Femur (tissue), 1 donor: ENCODE results near the gene DCUN1D3.

Experiments used
- DNase-seq: peaks from one replicate; pipeline ENCODE4 v3.0.0-alpha.2; 2017

The DCUN1D3 gene

DNA sequence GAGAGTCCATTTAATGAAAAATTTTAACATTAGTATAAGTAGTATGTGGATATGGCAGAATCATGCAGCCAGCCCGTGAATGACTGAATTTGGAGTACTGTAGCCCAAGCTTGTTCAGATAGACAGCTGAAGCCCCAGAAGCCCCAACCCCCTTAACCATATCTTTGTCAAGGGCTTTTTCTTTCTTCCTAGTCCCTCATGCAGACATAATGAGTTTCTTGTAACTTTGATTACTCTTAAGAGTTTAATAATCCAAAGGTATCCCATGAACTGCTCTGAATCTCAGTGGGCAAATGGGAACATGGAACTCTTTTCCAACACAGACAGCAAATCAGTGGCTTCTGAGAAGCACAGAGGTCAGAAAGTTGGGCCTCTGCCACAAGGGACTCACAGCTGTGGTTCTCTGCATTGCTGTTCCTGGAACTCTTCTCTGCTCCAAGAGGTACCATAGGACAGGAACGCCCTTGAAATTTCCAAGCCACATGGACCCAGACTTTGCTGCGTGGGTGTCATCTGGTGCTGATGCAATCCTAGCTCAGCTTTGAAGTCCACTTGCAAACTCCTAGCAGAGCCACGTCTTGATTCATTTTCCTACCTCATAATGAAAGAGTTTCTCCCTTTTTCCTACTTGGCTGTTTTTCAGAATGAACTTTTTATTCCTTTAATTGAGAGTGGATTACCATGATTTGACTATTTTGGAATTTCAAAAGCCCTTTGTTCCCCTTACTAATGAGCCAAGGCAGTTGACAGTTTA is 18.5 kb upstream of the DCUN1D3 start:
- DNase-seq: peak; percentile 56

DNA sequence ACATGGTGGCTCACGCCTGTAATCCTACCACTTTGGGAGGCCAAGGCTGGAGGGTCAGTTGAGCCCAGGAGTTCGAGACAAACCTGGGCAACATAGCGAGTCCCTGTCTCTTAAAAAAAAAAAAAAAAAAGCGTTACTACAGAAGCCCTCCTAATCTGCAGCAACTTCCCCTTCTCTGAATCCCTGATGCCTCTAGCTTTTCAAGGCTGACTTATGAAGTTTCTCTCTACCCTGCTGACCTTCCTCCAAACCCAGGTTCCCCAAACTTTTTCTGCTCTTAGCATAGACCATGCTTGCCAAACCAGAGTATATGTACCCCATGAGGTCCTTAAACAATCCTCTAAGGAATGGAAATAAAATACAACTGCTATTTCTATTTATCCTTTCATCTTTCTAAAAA is 16.8 kb upstream of the DCUN1D3 start:
- DNase-seq: no peak

DNA sequence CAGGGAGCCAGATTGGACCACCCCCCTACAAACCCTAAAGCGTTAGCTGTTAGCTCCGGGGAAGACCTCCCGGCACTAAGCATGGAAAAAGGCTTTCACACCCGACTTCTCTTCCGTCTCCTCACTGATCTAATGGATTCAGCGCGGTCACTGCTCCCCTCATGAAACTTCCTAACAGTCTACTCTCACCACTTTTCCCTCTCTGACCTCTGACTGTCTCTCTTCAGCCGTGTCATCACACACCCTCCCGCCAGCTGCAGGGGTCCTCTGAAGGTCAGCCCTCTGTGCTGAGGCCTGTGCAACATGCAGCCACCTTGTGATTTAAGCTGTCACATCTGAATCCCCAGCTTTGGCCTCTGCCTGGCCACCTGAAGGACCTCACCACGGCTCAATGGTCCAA is 16.1 kb upstream of the DCUN1D3 start:
- no peak for DNase-seq

DNA sequence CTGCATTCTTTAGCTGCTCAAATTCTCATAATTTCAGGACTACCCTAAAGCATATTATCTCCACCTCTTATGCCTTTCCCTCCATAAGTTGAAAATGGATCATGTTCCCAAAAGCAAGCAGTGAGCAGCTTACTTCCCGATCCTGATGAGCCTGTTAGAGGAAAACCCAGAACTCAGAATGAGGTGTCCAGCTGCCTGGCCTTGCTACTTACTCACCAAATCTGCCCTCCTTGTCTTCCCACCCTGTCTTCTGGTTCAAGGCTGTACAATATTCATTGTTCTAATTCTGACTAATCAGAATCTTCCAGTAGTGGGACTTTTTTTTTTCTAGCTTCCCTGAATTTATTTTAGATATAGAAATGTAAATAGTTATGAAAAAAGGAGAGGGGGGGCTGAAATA is 11.2 kb upstream of the DCUN1D3 start:
- no peak for DNase-seq

DNA sequence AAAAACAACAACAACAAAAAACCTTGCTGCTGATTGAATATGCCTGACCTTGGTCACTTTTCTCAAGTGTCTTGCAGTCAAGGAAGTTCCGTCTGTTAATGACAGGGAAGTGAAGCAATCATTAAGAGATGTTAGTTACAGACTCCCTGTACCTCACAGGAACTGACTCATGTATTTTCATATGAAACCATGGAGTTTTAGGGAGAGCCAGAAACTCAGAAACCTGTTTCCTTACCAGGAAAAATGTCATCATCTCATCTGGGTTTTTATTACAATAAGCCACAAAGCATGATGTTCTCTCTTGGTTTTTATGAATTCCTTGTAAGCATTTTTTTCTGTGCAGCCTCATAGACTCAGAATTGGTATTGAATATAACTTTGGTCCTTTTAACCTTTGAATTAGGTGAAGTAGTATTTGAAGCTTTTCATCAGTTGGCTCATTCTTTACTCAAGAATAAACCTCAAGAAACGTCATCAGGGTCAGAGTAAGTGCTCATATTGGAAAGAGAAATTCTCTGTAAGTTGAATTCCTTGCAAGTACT is 10.7 kb upstream of the DCUN1D3 start:
- no peak for DNase-seq

DNA sequence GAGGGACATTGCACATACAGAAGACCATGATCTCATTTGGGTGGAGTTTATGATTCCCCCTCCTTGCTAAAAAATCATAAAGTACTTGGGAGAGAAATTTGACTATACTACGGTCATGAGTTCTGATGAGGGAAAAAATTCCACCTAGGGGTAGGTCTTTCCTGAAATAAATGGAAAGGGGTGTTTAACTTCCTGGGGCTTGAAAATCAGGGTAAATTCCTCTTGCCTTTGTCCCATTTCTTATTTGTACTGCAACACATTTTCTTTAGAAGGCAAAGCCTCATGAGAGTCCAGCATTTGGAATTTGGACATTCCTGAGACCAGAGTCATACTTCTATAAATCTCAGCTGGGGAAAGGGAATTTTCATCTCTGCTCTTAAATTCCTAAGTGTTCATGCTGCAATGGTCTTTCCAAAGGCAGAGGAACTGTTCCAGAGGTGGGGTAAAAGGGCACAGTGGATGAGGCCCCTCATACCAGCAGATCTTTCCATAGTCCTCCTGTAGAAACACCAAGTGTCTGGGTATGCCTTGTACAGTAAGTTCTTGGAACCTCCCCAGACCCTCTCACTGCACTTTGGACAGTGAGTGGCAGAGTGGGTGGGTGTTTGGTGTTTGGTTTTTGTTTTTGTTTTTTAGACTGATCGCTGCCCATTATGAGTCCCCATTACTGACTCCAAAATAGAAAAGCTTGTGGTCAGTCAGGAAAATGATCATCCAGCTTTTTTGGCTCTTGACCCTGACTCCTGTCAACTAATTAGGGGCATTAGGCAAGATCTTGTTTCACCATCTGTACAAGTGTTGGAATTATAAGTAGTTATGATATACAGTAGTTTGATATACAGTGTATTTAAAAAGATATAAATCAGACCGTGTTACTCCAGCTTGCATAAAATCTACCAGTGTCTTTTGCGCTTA is 6.4 kb upstream of the DCUN1D3 start:
- peak; percentile 40 for DNase-seq

DNA sequence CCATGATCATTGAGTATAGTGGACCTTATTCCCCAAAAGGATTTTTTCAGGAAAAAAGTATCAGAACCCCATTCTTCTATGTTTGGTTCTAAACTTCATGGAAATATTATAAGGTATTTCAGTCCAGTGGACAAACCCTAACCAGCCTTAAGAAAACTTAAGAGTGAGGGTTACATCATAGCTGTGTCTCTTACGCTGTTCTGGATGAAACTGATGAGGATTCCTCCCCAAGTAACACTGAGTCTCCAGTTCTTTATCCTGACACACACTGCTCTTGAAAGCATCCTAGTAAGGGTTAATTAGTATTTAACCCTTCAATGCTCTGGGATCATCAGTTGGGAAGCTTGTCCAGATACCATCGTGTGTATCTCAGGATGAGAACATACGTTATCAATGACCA is 5.4 kb upstream of the DCUN1D3 start:
- no peak for DNase-seq

DNA sequence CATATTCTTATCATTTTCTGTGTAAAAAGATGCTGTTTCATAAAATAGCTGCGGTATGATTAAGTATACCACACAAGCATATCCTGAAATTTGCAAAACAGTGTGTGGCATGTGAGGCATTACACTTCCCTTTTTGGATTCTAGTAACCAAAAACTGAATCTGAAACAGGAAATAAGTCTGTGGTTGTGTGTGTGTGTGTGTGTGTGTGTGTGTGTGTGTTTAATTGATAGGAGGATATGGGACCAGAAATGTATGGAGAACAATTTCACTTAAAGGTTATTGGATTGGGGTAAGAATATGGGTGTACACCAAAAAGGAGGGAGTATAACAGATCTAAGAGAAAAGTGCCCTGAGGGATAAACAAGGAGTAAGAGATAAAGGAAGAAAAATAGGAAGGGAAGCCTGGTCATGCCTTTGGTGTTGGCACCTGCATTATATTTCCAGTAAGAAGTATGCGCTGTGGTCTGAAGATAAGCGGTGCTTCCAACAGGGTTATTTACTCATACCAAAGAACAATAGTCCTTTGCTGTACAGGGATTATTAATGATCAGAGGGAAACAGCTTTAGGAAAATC is 4.4 kb upstream of the DCUN1D3 start:
- DNase-seq: peak; percentile 67

DNA sequence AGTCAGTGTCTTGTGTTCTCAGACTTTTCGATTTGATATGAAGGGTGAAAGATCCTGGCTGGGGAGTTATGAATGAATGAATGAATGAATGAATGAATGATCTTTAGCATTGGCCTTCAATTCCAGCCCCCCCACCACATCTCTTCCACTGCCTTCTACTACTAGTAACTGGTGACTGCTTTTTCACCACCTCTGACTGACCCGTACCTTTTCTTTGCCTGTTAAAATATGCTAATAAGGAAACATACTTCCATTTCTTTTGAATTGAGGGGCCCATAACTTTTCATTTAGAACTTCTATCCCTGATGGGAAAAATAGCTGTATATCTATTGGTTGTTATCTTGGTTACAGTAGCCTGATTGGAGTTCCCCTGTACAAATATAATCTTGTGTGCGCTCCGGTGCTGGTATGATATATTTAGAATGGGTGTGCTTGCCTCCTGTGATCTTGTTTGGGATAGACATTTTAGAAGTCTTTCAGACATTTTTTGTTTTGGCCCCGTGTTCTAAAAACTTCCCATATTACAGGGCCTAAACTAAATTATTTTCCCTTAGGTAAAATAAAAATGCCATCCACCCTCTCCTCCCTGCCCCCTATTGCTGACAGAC is 3.8 kb upstream of the DCUN1D3 start:
- DNase-seq: no peak

DNA sequence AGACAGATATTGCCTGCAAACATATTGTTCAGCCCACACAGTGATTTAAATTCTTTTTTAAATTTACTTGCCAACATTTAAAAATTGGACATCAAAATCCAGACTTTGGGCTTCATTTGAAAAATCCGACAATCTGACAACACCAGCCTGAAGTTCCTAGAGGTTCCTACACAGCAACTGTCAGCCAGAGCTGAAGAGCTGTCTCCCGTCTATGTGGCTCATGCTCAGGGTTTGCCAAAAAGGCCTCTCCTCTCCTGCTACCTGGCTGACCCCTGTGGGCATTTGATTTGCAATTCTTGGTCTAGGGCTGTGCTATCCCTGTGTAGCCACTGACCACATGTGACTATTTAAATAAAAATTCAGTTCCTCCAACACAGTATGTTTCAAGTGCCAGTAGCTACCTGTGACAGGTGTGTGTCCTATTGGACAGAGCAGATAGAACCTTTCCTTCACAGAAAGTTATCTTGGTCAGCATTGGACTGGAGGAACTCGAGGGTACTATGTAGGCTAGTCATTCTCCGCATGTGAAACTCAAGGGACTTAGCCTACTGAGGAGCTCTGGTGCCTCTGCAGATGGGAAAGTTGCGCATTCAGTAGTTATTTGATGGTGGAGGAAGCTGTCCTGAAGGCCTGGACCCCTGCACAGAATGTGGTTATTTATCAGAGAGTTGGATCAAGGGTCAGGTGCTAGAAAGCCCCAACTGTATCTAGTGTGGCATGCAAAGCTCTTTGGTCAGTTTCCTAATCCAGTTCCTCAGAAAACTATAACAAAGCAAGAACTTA is 3.1 kb upstream of the DCUN1D3 start:
- DNase-seq: no peak

DNA sequence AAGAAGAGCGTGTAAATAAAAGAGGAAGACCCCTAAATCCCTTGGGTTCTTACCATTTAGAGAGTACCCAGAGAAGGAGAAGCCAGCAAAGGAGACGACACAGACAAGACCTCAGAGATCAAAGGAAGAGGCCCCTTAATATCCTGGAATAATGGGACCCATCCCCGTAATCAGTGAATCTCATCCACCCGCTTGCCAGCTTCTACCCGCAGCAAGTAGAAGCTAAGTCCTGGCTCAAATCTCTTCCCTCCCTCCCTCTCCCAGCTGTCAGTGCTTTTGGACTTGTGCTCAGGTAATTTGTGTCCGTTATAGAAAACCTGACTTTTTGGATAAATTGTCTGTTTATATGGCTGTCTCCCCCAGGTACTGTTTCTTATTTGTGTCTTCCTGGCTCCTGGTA is 2.3 kb upstream of the DCUN1D3 start:
- DNase-seq: no peak

DNA sequence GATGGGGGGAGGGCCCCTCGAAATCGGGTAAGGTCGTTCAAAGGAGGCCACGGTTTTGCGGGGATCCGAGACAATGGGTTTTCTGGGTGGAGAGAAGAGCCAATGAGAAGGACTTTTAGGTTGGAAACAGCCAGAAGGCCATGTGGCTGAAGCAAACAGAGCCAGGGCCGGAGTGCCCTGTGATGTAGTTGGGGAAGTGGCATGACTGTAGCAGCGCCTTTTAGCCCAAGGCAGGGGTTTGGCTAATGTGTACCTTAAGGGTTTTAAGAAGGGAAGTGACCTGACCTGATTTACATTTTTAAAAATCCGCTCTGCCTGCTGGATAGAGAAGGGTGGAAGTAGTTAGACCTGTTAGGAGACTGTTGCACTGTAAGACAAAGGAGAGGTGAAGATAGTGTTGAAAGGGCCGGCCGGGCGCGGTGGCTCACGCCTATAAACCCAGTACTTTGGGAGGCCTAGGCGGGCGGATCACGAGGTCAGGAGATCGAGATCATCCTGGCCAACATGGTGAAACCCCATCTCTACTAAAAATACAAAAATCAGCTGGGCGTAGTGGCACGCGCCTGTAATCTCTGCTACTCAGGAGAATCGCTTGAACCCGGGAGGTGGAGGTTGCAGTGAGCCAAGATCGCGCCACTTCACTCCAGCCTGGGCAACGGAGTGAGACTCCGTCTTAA is 1.4 kb upstream of the DCUN1D3 start:
- DNase-seq: peak; percentile 64

DNA sequence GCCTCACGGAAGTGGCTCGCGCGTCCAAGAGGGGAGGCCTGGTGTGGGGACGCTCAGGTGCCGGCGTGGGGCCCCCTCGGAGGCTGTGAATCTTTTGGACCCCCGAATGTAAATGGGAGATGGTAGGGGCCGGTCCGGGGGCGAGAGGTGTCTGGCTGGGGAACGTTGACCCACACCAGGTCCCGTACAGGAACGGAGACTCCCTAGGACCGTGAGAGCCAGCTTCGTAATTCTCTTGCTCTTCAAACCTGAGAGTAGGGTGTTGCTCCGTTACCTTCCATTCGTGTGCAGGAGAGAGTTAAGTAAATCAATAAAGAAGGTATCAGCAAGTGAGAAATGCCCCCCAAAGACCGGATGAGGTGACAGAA is 894 bp upstream of the DCUN1D3 start:
- DNase-seq: no peak

DNA sequence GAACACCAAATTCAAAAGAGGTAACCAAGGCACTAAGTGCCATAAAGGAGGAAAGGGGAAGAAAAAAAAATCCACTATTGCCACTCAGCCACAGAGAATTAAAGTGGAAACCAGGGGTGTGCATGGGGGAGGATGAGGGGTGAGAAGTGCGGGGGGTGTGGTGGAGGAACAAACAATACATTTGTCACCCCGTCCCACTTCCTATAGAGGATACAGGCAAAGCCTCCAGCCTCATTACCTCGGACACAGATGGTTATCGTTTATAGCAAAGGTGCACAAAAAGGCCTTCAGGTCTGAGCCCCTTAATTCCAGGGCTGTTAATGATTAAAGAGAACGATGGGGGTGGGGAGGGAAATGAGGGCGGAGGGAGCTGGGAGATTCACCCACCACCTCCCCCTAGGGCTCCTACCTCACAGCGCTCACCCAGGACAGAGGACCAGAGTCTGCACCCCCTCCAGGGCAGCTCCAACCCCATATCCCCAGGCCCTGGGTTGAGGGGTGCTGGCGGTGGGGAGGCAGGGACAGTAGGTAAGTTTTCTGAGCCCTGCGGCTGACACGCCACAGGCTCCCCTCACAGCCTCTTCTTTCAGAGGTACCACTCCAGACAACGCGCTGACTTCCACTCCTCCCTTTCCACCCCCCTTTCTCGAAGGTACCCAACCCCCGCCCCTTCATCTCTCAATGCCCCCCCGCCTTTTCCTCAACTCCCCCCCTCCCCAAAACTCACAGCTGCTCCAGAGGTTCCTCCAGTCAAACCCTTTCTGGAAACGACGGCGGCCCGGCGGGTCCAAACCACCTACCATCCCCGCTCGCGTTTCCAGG is 470 bp downstream of the DCUN1D3 start:
- DNase-seq: peak; percentile 31

DNA sequence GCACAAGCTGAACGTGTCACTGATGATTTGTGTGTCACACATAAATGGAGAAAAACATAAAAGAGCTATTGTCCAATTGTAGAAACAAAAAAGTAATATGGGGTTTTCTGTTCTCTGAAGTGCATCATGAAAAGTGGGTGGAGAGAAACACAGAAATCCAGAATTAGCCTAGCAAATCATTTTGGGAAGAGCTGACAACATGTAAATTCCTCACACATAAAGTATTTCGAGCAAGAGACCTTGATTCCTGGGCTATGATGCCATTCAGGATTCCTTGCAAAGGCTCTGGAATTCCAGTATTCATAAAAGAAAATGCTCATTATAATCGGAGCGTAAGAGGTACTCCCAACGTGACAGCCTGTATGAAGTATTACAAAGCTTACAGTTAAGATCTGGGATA is 1.1 kb downstream of the DCUN1D3 start:
- no peak for DNase-seq

DNA sequence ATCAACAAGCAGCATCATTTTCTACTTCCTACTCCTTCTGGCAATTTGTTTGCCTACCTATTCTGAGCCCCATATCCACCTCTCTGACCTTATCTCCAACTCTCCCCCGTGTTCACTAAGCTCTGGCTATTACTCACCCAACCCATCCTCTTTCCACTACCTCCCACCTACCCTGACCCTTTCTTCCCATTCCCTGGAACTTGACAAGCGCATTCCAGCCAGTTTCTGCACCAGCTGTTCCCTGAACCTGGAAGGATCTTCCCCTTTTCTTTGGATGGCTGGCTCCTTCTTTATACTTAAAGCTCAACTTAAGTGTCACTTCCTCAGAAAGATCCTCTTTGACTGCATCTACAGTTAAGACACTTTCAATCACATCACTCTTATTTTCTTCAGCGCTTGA is 2.2 kb downstream of the DCUN1D3 start:
- no peak for DNase-seq

DNA sequence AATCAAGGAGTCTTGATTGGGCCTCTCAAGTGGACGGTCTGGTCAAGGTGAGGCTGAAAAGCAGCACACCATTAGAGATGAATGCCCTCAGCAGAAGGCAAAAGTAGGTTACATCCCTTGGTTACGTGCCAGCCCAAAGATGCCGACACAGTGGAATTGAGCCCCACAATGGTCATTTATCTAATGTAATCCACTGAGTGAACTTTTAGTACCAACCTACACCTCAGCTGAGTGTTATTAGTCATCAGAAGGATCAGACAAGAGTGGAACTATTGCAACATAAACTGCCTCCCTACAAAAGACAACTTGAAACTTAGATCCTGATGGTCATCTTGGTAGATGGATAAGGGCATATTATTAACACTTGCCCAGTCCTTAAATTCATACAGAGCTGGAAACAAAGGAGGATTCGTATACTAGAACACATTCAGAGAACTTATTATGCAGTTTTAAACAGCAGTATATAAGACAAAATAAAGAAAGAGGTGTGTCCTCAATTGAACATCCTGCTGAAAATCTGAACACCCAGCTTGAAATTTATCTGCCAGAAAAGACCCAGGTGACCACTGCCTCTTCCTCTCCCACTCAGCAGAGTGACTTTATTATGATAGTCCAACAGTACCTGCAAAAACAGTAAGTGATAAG is 2.8 kb downstream of the DCUN1D3 start:
- no peak for DNase-seq

DNA sequence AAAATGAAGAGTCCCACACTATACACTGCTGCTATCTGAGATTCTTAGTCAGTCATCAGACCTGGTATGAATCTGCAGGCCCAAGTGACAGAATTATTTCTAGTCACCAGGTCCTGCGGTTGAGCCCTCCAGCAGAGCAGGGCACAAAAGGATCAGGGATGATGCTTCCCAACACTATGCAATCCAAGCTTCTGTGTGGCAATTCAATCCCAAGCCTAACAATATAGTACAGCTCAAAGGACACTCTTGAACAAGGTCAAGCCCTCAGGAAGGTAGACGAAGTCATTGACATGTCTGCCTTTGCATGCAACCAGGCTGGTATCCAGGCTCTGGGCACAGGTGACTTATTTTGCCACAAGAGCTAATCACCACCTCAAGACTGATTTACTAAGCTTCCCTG is 5.8 kb downstream of the DCUN1D3 start:
- no peak for DNase-seq

DNA sequence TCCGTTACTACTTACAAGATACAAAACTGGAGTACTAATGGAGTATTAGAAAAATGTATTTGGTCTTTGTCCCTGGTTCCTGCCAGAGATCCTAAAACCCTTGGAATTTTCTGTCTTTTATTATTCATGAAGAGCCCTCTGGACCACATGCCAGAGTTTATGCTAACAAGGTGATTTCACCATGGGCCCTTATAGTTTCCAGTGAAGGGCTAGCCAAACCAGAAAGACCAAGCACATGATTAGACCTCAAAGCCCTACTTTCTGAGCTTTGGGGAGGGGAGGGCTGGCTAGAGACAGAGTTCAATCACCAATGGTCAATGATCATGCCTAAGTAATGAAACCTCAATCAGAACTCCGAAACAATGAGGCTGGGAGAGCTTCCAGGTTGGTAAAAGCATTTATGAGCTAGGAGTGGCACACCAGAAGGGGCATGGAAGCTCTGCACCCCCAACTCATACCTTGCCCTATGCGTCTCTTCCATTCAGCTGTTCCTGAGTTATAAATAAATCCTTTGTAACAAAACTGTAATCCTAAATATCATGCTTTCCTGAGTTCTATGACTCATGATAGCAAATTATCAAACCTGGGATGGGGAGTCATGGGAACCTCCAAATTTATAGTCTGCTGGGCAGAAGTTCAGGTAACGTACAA is 10.4 kb downstream of the DCUN1D3 start:
- no peak for DNase-seq

DNA sequence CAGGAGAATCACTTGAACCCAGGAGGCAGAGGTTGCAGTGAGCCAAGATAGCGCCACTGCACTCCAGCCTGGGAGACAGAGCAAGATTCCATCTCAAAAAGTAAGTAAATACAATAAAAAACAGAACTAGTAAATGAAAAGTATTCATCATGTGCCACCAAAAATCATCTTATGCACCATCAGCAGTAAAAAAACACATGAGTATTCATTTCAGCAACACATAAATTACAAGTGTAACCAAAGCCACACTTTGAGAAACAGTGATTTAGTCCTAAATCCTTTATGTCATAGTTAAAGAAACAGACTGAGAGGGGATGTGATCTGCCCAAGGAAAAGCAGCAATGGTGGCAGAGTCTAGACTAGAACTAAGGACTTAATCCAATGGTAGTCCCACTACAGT is 13.0 kb downstream of the DCUN1D3 start:
- DNase-seq: no peak
